ENCODE results near the gene SLC17A7.

DNA sequence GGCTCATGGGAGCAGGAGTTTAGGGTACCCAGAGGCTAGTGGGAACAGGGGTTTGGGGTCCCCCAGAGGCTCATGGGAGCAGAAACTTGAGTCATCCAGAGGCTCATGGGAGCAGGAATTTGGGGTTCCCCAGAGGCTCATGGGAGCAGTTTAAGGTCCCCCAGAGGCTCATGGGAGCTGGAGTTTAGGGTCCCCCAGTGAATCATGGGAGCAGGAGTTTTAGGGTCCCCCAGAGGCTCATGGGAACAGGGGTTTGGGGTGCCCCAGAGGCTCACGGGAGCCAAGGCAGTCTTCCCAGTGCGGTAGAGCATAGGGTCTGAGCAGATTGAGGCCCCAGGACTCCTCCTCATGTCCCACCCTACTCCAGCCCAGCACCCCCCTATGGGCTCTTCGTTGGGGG, 24.0 kb upstream of the SLC17A7 start:
- TF ChIP-seq, protein P1, sequence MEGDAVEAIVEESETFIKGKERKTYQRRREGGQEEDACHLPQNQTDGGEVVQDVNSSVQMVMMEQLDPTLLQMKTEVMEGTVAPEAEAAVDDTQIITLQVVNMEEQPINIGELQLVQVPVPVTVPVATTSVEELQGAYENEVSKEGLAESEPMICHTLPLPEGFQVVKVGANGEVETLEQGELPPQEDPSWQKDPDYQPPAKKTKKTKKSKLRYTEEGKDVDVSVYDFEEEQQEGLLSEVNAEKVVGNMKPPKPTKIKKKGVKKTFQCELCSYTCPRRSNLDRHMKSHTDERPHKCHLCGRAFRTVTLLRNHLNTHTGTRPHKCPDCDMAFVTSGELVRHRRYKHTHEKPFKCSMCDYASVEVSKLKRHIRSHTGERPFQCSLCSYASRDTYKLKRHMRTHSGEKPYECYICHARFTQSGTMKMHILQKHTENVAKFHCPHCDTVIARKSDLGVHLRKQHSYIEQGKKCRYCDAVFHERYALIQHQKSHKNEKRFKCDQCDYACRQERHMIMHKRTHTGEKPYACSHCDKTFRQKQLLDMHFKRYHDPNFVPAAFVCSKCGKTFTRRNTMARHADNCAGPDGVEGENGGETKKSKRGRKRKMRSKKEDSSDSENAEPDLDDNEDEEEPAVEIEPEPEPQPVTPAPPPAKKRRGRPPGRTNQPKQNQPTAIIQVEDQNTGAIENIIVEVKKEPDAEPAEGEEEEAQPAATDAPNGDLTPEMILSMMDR (IDR thresholded peaks at IDR 0.05; ENCODE audit: low read depth, low read length, poor library complexity, severe bottlenecking) = no peak
- TF ChIP-seq EZH2phosphoT487 (IDR thresholded peaks at IDR 0.05; ENCODE audit: borderline replicate concordance, low read length) = no peak
